HG02623 (cell line): ENCODE data around the gene HMOX1.

Experiments
- ATAC-seq: cut with Tn5 transposase; IDR thresholded peaks from one replicate; pipeline ENCODE4 v1.9.1; 2021; ENCODE audit warnings: moderate library complexity; ENCODE audit not compliant: unreplicated experiment

Gene HMOX1

GRCh38 chr22:35380537-35381423, at the start of gene HMOX1:
Gene HMOX1 (plus strand): TSS chr22:35381096. CDS start chr22:35381174, 78 bp downstream.
- no peak for ATAC-seq

GRCh38 chr22:35332278-35332677, 48.6 kb upstream of the HMOX1 start:
- no peak for ATAC-seq

GRCh38 chr22:35333220-35333619, 47.7 kb upstream of the HMOX1 start:
- ATAC-seq, result no peak

GRCh38 chr22:35334004-35334403, 46.9 kb upstream of the HMOX1 start:
- no peak for ATAC-seq

- ATAC-seq, result no peak
These were observed 45.4 kb upstream of the HMOX1 start for GRCh38 chr22:35335468-35335867.

- ATAC-seq, result no peak
These were observed 44.7 kb upstream of the HMOX1 start for GRCh38 chr22:35335936-35336781.

- no peak for ATAC-seq
These were observed 43.0 kb upstream of the HMOX1 start for GRCh38 chr22:35337932-35338331.

- ATAC-seq, result no peak
These were observed 39.6 kb upstream of the HMOX1 start for GRCh38 chr22:35341090-35341874.

- ATAC-seq, result no peak
These were observed 38.5 kb upstream of the HMOX1 start for GRCh38 chr22:35342390-35342789.

- ATAC-seq, result no peak
These were observed 37.0 kb upstream of the HMOX1 start for GRCh38 chr22:35343664-35344550.

GRCh38 chr22:35344956-35345690, 35.8 kb upstream of the HMOX1 start:
- no peak for ATAC-seq

- no peak for ATAC-seq
These were observed 34.9 kb upstream of the HMOX1 start for GRCh38 chr22:35345808-35346505.

- no peak for ATAC-seq
These were observed 34.2 kb upstream of the HMOX1 start for GRCh38 chr22:35346596-35347220.

- ATAC-seq, result no peak
These were observed 33.4 kb upstream of the HMOX1 start for GRCh38 chr22:35347462-35347861.

- no peak for ATAC-seq
These were observed 32.8 kb upstream of the HMOX1 start for GRCh38 chr22:35348026-35348590.

- ATAC-seq, result no peak
These were observed 32.2 kb upstream of the HMOX1 start for GRCh38 chr22:35348703-35349102.

GRCh38 chr22:35349368-35349703, 31.6 kb upstream of the HMOX1 start:
- ATAC-seq, result no peak
